Measurements from ENCODE around the gene BAIAP2L1. TPM values are rescaled to one million over a fixed set of nuclear protein-coding genes. Genes with fewer than 3 reads are reported as not detected.

BAIAP2L1 gene
- total RNA-seq, 4 donors from 2014 or later: 1.0 to 4.3 (median 2.1) TPM; not detected in 1

DNA sequence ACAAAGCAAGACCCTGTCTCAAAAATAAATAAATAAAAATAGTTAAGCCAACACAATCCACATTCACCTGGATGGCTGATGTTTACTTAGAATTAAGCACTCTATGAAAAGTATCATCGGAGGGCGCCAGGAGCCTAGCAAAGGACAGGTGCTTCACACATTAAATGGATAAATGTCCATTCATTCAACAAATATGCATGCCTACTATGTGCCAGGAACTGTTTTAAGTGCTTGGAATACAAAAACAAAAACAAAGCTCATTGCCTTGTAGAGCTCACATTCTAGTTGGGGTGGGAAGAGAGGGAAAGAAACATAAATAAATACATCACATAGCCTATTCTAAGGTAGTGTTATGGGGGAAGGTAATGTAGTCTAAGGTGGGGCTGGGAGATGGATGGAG is 4.1 kb downstream of the BAIAP2L1 start:
- no peak overlapping the region for H3K27ac ChIP-seq
- no peaks in the 10 kb centered on the region for H3K9me3 ChIP-seq
- TF ChIP-seq POLR2A (IDR thresholded peaks at IDR 0.05): no peak
- TF ChIP-seq, protein P1, sequence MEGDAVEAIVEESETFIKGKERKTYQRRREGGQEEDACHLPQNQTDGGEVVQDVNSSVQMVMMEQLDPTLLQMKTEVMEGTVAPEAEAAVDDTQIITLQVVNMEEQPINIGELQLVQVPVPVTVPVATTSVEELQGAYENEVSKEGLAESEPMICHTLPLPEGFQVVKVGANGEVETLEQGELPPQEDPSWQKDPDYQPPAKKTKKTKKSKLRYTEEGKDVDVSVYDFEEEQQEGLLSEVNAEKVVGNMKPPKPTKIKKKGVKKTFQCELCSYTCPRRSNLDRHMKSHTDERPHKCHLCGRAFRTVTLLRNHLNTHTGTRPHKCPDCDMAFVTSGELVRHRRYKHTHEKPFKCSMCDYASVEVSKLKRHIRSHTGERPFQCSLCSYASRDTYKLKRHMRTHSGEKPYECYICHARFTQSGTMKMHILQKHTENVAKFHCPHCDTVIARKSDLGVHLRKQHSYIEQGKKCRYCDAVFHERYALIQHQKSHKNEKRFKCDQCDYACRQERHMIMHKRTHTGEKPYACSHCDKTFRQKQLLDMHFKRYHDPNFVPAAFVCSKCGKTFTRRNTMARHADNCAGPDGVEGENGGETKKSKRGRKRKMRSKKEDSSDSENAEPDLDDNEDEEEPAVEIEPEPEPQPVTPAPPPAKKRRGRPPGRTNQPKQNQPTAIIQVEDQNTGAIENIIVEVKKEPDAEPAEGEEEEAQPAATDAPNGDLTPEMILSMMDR (IDR thresholded peaks at IDR 0.05): no peak
- H3K4me1 ChIP-seq: peaks cover 0 to 8% of the 10 kb centered on the region in 2 donors
- H3K27me3 ChIP-seq: no peaks in the 10 kb centered on the region
- no peak for DNase-seq
- intact Hi-C loops (cut with DNase I; ENCODE audit: low total_unique reads): no loop called here
- no peaks in the 10 kb centered on the region for H3K36me3 ChIP-seq
- H3K4me3 ChIP-seq: no peak overlapping the region

DNA sequence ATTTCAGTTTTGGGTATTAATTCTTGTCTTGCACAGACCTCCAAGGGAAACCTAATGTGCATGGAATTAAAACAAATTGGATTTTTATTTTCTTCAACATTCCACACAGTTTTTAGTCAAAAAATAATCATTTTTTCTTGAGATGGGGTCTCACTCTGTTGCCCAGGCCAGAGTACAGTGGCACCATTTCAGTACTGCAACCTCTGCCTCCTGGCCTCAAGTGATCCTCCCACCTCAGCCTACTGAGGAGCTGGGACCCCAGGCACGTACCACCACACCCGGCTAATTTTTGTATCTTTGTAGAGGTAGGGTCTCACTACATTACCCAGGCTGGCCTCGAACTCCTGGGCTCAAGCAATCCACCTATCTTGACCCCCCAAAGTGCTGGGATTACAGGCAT is 4.9 kb downstream of the BAIAP2L1 start:
- TF ChIP-seq, protein P1 (IDR thresholded peaks at IDR 0.05): no peak
- no peak for TF ChIP-seq POLR2A (IDR thresholded peaks at IDR 0.05)
- no peak for DNase-seq
- H3K4me1 ChIP-seq: peaks cover 0 to 3% of the 10 kb centered on the region in 2 donors
- intact Hi-C loops (cut with DNase I; ENCODE audit: low total_unique reads): no loop called here
- no peaks in the 10 kb centered on the region for H3K9me3 ChIP-seq
- H3K4me3 ChIP-seq: no peak overlapping the region
- H3K27ac ChIP-seq: no peak overlapping the region
- H3K36me3 ChIP-seq: no peaks in the 10 kb centered on the region
- H3K27me3 ChIP-seq: no peaks in the 10 kb centered on the region

DNA sequence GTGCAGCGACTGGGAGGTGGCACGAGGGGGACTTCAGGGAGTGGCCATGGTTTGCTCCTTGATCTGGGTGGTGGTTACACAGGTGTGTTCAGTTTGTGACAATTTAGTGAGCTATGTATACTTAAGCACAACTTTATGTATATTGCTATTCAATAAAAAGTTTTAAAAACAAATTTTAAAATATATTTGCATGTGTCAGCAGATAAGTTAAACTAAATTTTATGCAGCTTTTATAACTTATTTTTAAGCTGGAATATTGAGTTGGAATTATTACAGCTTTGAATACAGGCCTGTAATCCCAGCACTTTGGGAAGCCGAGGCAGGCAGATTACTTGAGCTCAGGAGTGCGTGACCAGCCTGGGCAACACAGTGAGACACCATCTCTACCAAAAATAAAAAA is 5.4 kb downstream of the BAIAP2L1 start:
- H3K27ac ChIP-seq: no peak overlapping the region

GRCh38 chr7:98394377-98394836 is 6.5 kb downstream of the BAIAP2L1 start:
- H3K27me3 ChIP-seq: no peaks in the 10 kb centered on the region

More for the DNA sequence above, 5.4 kb downstream of the BAIAP2L1 start:
- Histone ChIP-seq H3K9me3 (no peaks in the 10 kb centered on the region), H3K36me3 (no peaks in the 10 kb centered on the region), H3K27me3 (no peaks in the 10 kb centered on the region), H3K4me3 (no peak overlapping the region), H3K4me1 (no peaks in the 10 kb centered on the region)
- TF ChIP-seq POLR2A (IDR thresholded peaks at IDR 0.05): no peak
- TF ChIP-seq, protein P1 (IDR thresholded peaks at IDR 0.05): no peak
- no peak for DNase-seq
- intact Hi-C loops (cut with DNase I; ENCODE audit: low total_unique reads): no loop called here

GRCh38 chr7:98387544-98388226 is 13.2 kb downstream of the BAIAP2L1 start:
- intact Hi-C loops (cut with DNase I; ENCODE audit: low total_unique reads): no loop called here
- TF ChIP-seq, protein P1 (IDR thresholded peaks at IDR 0.05): no peak
- Histone ChIP-seq H3K4me1 (no peaks in the 10 kb centered on the region), H3K36me3 (no peaks in the 10 kb centered on the region), H3K27me3 (no peaks in the 10 kb centered on the region), H3K9me3 (no peaks in the 10 kb centered on the region), H3K4me3 (no peak overlapping the region), H3K27ac (no peak overlapping the region)
- DNase-seq: no peak

More at GRCh38 chr7:98394377-98394836, 6.5 kb downstream of the BAIAP2L1 start:
- DNase-seq: no peak
- intact Hi-C loops (cut with DNase I; ENCODE audit: low total_unique reads): no loop called here
- Histone ChIP-seq H3K27ac (no peak overlapping the region), H3K9me3 (no peaks in the 10 kb centered on the region), H3K4me1 (no peaks in the 10 kb centered on the region), H3K36me3 (no peaks in the 10 kb centered on the region), H3K4me3 (no peak overlapping the region)
- no peak for TF ChIP-seq POLR2A (IDR thresholded peaks at IDR 0.05)
- TF ChIP-seq, protein P1 (IDR thresholded peaks at IDR 0.05): no peak

Data from uterus (tissue), 4 donors.